IPS DF 4.7 (cell line): Measurements from ENCODE around the gene REX1BD.
"Not testable (repeated sequence)": the region's sequence is repeated elsewhere in the genome, so short reads cannot be mapped to it uniquely, and the experiment has no call there.

Experiments
- DNase-seq: peaks from one replicate; pipeline ENCODE4 v3.0.0-alpha.2; 2013; ENCODE audit warnings: low spot score; ENCODE audit errors: extremely low read depth

REX1BD gene

DNA sequence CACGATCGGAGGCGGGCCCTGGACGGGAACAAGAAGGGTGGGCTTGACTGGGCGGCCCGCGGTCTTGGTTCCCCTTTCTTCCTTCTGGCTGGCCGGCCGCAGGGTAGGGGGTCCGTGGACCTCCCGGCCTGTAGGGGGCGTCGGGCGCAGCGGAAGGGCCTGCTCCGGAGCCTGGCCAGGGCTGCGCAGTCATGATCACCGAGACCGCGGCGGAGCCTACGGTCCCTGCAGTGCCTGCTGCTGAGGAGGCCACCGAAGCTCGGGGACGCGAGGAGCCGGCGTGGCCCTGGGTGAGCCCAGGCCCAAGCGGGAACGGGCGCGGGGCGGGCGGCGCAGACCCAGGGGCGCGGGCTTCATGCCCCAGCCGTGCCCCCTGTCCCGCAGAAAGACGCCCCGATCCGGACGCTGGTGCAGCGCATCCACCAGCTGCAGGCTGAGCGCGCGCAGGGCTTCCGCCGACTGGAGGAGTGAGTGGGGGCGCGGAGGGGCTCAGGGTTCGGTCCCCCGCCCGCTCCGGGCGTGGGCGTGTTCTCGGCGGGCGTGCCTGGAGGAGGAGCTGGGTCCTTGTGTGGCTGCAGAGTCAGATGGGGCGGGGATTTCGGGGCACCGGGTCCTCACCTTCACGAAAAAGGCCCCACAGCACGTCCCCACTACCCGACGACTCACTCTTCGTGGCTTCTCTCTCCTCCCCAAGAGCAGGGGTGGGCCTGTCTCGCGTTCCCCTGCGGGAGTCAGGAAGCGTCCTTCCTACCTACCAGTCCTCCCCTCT lies at the start of gene REX1BD:
Gene REX1BD, plus strand, starts transcription at position 188 of the 769 bp plus-strand sequence. Its CDS starts 4 bp downstream, at position 192.
- no peak for DNase-seq

DNA sequence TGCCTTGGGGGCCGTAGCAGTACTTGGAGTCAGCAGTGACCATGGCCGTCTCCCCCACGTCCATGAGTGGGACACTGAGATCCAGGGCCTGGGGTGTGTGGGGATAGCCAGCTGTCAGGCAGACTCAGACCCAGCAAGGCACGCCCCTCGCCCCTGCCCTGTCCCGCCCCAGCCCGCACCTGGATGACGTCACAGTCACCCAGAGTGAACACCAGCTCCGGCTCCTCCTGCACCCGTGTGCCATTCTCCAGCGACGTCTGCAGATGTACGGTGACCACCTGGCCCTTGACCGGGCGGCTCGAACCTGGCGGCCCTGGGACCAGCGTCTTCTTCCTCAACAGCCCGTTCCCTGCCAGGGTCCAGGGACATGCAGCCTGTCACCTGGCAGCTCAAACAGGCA lies 49.2 kb upstream of the REX1BD start:
- DNase-seq = no peak

GRCh38 chr19:18540200-18540599 lies 48.4 kb upstream of the REX1BD start:
- not testable (repeated sequence) for DNase-seq

DNA sequence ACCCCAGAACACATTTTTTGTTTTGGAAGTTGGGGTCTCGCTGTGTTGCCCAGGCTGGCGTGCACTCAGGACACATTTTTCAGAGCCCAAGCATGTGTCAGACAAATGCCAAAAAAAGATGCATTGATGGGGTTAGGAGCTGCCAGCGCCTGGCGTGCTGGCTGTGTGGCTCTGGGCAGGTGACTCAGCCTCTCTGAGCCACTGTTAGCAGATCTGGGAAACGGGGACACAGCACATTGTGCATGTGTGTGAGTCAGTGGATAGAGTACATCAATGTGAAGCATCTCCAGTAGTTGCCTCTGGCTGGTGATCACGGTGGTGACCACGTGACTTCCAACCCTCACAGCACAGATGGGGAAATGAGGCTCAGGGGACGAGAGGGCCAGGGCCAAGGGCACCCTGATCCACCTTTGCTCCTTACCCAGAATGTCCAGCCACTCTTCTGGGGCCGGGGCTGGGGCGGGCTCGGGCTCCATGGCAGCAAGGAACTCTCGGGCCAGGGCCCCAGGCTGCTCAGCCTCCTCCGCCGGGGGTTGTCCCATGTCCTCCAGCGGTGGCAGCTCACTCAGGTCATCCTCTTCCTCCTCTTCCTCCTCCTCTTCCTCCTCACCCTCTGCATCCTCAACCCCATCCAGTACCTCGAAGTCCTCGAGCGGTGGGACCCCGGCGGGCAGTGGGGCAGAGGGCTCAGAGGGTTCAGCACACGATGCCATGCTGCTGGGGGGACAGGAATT lies 47.2 kb upstream of the REX1BD start:
- no peak for DNase-seq

DNA sequence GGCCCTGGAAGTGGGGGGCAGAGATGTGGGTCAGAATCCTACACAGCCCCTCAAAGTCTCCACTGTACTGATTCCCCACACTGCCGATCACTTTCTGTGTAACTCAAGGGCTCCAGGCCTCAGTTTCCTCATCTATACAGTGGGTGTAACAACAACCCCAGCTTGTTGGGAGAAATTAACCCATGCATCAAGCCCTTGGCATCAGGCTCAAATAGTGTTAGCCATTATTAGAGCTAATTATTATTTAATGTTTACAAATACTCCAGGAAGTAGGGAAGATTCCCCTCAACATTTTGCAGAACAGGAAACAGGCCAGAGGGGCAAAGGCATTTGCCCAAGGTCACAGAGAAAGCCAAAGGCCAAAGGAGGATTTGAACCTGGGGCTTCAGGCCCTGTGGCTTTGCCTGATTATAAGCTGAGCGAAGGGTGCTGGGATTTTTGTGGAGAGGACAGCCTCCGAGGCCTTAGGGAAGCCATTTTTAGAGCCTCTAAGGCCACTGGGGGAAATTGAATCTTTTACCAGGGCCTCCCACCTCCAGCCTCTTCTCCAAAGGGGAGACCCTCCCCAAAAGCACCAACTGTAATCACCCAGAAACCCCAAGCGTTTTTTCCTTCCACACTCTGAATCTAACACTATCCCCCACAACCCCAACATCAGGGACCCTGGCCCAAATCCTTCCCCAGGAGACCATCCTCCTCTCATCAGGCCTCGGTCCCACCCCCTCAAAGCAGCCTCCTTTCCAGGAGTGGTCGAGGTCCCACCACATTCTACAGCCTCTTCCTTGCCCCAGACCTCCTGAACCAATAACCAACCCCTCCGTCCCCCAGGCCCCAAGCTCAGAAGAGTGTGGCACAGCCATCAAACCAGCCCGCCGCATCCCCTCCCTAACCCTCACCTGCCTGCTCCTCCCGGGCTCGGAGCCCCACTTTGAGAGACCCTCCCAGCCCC lies 46.3 kb upstream of the REX1BD start:
- no peak for DNase-seq

- no peak for DNase-seq
These were observed 45.4 kb upstream of the REX1BD start, which contains the start of gene FKBP8 for GRCh38 chr19:18542941-18543813. FKBP8 (minus strand) TSS chr19:18543573; CDS start chr19:18541970, 1,603 bp downstream.

DNA sequence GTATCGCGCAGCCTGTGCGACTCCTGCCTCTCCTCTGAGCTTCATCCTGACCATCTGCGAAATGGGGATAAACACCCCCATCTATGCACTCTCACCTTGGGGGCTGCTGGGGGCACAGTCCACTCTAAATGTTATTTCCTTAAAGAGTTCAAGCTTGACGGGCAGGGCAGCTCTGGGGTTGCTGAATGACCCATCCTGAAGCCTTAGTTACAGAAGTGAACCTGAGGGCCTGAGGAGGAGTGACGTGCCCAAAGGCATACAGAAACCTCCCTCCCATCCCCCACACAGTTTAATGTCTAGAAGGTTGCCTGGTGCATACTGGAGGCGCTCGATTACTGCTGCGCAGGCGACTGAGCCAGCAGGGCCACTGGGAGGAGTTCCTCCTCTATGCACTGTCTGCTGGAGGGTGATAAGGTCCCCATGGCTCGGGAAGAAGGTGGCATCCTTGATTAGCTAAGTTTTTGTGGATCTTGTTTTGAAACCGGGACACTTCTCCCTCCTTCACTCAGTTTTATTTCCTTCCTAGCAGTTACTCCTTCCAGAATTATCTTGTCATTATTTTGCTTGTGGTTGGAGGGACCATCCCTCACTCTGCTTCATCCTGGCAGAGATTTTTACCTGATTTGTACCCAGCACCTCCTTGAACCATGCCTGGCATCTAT lies 44.7 kb upstream of the REX1BD start:
- DNase-seq = no peak

GRCh38 chr19:18551631-18552030 lies 37.0 kb upstream of the REX1BD start:
- no peak for DNase-seq

GRCh38 chr19:18557411-18558201 lies 31.0 kb upstream of the REX1BD start, which contains the start of gene KXD1:
KXD1 (plus strand) TSS chr19:18557870; CDS start chr19:18562057, 4,187 bp downstream.
- peak; percentile 89 for DNase-seq

DNA sequence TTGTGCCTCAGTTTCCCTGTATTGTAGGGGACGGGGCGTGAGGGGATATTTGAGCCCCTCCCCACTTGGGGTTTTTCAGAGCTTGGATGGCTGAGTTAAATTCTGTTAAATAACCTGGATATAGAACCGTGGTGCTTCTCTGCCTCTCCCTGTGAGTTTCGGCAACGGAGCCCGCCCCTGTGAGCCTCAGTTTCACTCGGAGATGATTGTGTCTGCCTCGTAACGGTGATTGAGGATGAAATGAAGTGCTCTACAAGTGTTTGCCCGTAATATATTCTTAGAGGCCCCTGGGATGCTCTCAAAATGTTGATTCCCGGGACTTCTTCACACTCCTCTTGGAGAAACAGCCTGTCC lies 30.4 kb upstream of the REX1BD start:
- no peak for DNase-seq

DNA sequence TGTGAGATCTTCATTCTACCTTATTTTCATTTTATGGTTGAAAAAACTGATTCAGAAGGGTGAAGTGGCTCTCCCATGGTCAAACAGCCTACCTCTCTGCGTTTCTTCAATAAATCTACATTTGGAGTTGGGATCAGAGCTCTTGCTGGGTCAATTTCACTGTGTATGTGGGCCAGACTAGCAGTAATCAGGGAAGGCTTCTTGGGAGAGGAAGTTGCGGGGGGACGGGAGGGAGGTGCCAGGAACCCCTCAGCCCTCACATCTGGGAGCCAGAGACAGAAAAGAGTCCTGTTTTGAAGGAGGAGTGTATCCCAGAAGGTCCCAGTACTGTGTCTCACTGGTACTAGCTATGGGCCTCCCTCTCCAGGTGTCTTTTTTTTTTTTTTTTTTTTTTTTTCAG lies 30.0 kb upstream of the REX1BD start:
- no peak for DNase-seq

- DNase-seq = no peak
These were observed 28.9 kb upstream of the REX1BD start for GRCh38 chr19:18559685-18560084.

GRCh38 chr19:18562086-18562485 lies 26.5 kb upstream of the REX1BD start:
- DNase-seq = no peak

GRCh38 chr19:18566953-18567352 lies 21.6 kb upstream of the REX1BD start:
- no peak for DNase-seq

- DNase-seq = no peak
These were observed 20.2 kb upstream of the REX1BD start for GRCh38 chr19:18568367-18568766.

GRCh38 chr19:18571564-18572344 lies 16.8 kb upstream of the REX1BD start, which contains the start of gene UBA52:
UBA52 (plus strand) TSS chr19:18571857; CDS start chr19:18573301, 1,444 bp downstream.
- DNase-seq = no peak

DNA sequence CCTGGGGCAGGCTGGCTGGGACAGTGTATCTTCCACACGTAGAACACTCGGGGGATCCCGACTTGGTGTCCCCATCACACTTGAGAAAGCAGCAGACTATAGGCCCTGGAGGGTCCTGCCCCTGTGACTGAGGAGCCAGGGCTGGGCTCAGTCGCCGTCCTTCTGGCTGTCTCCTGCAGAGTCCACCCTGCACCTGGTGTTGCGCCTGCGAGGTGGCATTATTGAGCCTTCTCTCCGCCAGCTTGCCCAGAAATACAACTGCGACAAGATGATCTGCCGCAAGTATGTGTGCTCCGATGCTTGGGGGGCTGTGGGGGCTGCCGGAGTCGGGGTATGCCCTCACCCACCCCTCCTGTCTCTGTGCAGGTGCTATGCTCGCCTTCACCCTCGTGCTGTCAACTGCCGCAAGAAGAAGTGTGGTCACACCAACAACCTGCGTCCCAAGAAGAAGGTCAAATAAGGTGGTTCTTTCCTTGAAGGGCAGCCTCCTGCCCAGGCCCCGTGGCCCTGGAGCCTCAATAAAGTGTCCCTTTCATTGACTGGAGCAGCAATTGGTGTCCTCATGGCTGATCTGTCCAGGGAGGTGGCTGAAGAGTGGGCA lies 13.8 kb upstream of the REX1BD start:
- no peak for DNase-seq

DNA sequence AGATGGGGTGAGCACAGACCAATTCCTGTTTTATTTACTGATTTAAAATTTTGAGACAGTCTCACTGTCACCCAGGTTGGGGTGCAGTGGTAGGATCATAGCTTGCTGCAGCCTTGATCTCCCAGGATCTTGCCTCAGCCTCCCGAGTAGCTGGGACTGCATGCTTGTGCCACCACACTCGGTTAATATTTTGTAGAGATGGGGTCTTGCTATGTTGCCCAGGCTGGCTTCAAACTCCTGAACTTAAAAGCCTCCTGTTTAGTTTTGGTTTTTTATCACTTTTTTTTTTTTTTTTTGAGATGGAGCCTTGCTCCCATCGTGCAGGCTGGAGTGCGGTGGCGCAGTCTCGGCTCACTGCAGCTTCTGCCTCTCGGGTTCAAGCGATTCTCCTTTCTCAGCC lies 12.2 kb upstream of the REX1BD start:
- DNase-seq = no peak
